Prostate gland (tissue), 2 donors: ENCODE measurements around the gene KASH5. TPM values are rescaled to one million over a fixed set of nuclear protein-coding genes. Genes with fewer than 3 reads are reported as not detected.

ENCODE experiments used
- DNase-seq: peaks from one replicate; pipeline ENCODE4 v3.0.0-alpha.2; 2019; ENCODE audit warnings: low spot score
- H3K27ac ChIP-seq, 2 donors: fragments of 200-600 bp; sonication (generic); 2 replicates each; pipeline ENCODE4 v1.5.1; 2017 to 2019
- H3K27me3 ChIP-seq: fragments of 200-600 bp; sonication (generic); replicated peaks from 2 replicates; pipeline ENCODE4 v1.5.1; 2019; ENCODE audit not compliant: insufficient read depth
- H3K36me3 ChIP-seq, 2 donors: fragments of 200-600 bp; sonication (generic); 1 replicate in 1 of 2; 2 replicates in 1 of 2; pipeline versions ENCODE4 v1.5.1 to v1.8.1; 2017 to 2019
- H3K4me1 ChIP-seq: fragments of 200-600 bp; sonication (generic); replicated peaks from 2 replicates; pipeline ENCODE4 v1.5.1; 2019
- H3K4me3 ChIP-seq, 2 donors: fragments of 200-600 bp; sonication (generic); 2 replicates each; pipeline ENCODE4 v1.5.1; 2017 to 2019
- H3K9me3 ChIP-seq: fragments of 200-600 bp; sonication (generic); 2 replicates; pipeline ENCODE4 v1.5.1; 2017
- POLR2A ChIP-seq: fragments of 450-650 bp; IDR thresholded peaks from one replicate; pipeline ENCODE4 v1.6.1; 2016; ENCODE audit warnings: antibody characterized with exemption, mild to moderate bottlenecking
- POLR2AphosphoS5 ChIP-seq: sonication (generic); formaldehyde crosslinking; IDR thresholded peaks from one replicate; pipeline ENCODE4 v1.6.1; 2017; ENCODE audit warnings: antibody characterized with exemption
- WGBS: methylation state at CpG from one replicate; pipeline ENCODE4 v1.1.5; 2018; 5-methylcytosine and 5-hydroxymethylcytosine counted together
- intact Hi-C: fragments of 100-400 bp; cut with DNase I; formaldehyde crosslinking; loops from one replicate; pipeline ENCODE4 v1.14.2; 2022
- total RNA-seq, 2 donors: library from RNA; depleted of rRNA; stranded (reverse); fragments of >200 nt; gene quantifications; one replicate each; pipeline ENCODE4 v1.1.0, GENCODE V29; 2016
- TF ChIP-seq, protein P1 (sequence below), 4 experiments: fragments of 200-600 bp in 2 of 4; fragments of 450-650 bp in 2 of 4; sonication (generic) in 2 of 4; IDR thresholded peaks; 1 replicate in 3 of 4; 2 replicates in 1 of 4; pipeline ENCODE4 v1.5.1; 2016 to 2019; ENCODE audit warnings: antibody characterized with exemption in 4 of 4, mild to moderate bottlenecking in 2 of 4, moderate library complexity in 2 of 4

Gene KASH5
- total RNA-seq, 2 donors from 2014 or later, result 13.1 TPM; not detected in 1

DNA sequence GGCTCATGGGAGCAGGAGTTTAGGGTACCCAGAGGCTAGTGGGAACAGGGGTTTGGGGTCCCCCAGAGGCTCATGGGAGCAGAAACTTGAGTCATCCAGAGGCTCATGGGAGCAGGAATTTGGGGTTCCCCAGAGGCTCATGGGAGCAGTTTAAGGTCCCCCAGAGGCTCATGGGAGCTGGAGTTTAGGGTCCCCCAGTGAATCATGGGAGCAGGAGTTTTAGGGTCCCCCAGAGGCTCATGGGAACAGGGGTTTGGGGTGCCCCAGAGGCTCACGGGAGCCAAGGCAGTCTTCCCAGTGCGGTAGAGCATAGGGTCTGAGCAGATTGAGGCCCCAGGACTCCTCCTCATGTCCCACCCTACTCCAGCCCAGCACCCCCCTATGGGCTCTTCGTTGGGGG is 77.3 kb downstream of the KASH5 start:
- 97% methylated on average over 3 of the region's 3 CpGs for WGBS
- intact Hi-C loops, result no loop called here

More for the DNA sequence above, 77.3 kb downstream of the KASH5 start:
- H3K36me3 ChIP-seq, result no peaks in the 10 kb centered on the region
- TF ChIP-seq POLR2A (no peak), POLR2AphosphoS5 (no peak)
- TF ChIP-seq, protein P1, sequence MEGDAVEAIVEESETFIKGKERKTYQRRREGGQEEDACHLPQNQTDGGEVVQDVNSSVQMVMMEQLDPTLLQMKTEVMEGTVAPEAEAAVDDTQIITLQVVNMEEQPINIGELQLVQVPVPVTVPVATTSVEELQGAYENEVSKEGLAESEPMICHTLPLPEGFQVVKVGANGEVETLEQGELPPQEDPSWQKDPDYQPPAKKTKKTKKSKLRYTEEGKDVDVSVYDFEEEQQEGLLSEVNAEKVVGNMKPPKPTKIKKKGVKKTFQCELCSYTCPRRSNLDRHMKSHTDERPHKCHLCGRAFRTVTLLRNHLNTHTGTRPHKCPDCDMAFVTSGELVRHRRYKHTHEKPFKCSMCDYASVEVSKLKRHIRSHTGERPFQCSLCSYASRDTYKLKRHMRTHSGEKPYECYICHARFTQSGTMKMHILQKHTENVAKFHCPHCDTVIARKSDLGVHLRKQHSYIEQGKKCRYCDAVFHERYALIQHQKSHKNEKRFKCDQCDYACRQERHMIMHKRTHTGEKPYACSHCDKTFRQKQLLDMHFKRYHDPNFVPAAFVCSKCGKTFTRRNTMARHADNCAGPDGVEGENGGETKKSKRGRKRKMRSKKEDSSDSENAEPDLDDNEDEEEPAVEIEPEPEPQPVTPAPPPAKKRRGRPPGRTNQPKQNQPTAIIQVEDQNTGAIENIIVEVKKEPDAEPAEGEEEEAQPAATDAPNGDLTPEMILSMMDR (IDR thresholded peaks at IDR 0.05), result no peak
- no peaks in the 10 kb centered on the region for H3K9me3 ChIP-seq
- DNase-seq, result no peak
- no peaks in the 10 kb centered on the region for H3K27me3 ChIP-seq
- H3K4me3 ChIP-seq, result no peak overlapping the region
- no peak overlapping the region for H3K27ac ChIP-seq
- H3K4me1 ChIP-seq, result no peaks in the 10 kb centered on the region

Other genes with a start within 250 kb of the KASH5 start
- gene HRC, start 232.9 kb upstream of the KASH5 start, total RNA-seq, result 1 to 10 TPM; 3.8 to 6.7 TPM
- 100 to 1,000 TPM in 1 of 2 donors, 10 to 100 TPM in 1; 99.0 to 126 TPM for gene TRPM4, start 230.5 kb upstream of the KASH5 start, total RNA-seq
- gene SLC6A16, start 63.1 kb upstream of the KASH5 start, total RNA-seq, result 1 to 10 TPM in 1 of 2 donors, under 1 TPM in 1; 0.59 to 4.3 TPM
- gene CD37, start 52.8 kb upstream of the KASH5 start, total RNA-seq, result 10 to 100 TPM in 1 of 2 donors, 1 to 10 TPM in 1; 9.5 to 21.4 TPM
- 10 to 100 TPM; 17.0 to 28.0 TPM for gene TEAD2, start 25.8 kb upstream of the KASH5 start, total RNA-seq
- 10 to 100 TPM in 1 of 2 donors, 1 to 10 TPM in 1; 1.0 to 17.8 TPM for gene DKKL1, start 24.4 kb upstream of the KASH5 start, total RNA-seq
- not detected for gene PTH2, start 35.2 kb downstream of the KASH5 start, total RNA-seq
- gene GFY, start 37.1 kb downstream of the KASH5 start, total RNA-seq, result not detected
- under 1 TPM; 0.09 to 0.40 TPM for gene SLC17A7, start 53.3 kb downstream of the KASH5 start, total RNA-seq
- gene PIH1D1, start 63.6 kb downstream of the KASH5 start, total RNA-seq, result 100 to 1,000 TPM in 1 of 2 donors, 10 to 100 TPM in 1; 93.0 to 123 TPM
- 10 to 100 TPM; 24.3 to 42.0 TPM for gene ALDH16A1, start 65.0 kb downstream of the KASH5 start, total RNA-seq
- 10 to 100 TPM in 1 of 2 donors, 1 to 10 TPM in 1; 2.9 to 10.7 TPM for gene FLT3LG, start 86.0 kb downstream of the KASH5 start, total RNA-seq
- gene RPL13A, start 99.4 kb downstream of the KASH5 start, total RNA-seq, result 1,000 to 10,000 TPM; 2,414 to 3,956 TPM
- 1,000 to 10,000 TPM; 4,118 to 4,499 TPM for gene RPS11, start 108.2 kb downstream of the KASH5 start, total RNA-seq
- gene FCGRT, start 124.4 kb downstream of the KASH5 start, total RNA-seq, result 100 to 1,000 TPM; 140 to 153 TPM
- 10 to 100 TPM in 1 of 2 donors, 1 to 10 TPM in 1; 2.5 to 14.5 TPM for gene RCN3, start 139.8 kb downstream of the KASH5 start, total RNA-seq
- 10 to 100 TPM; 62.9 to 91.7 TPM for gene NOSIP, start 192.3 kb downstream of the KASH5 start, total RNA-seq
- 10 to 100 TPM in 1 of 2 donors, 1 to 10 TPM in 1; 8.1 to 22.5 TPM for gene PRRG2, start 193.1 kb downstream of the KASH5 start, total RNA-seq
- 10 to 100 TPM; 24.0 to 41.9 TPM for gene PRR12, start 202.9 kb downstream of the KASH5 start, total RNA-seq